Mammary epithelial cell (primary cell): ENCODE results near the gene ANKLE2.

Source experiments
- CTCF ChIP-seq, 2 donors: IDR thresholded peaks in 1 of 2; conservative IDR thresholded peaks in 1 of 2; 2 replicates each; pipeline ENCODE4 v1.5.1; 2011 to 2012; ENCODE audit warnings: inconsistent platforms in 2 of 2, low read length in 2 of 2, mild to moderate bottlenecking in 2 of 2, control low read depth in 1 of 2, low read depth in 1 of 2; ENCODE audit not compliant: insufficient read depth in 1 of 2; ENCODE audit errors: extremely low read depth in 1 of 2
- EZH2 ChIP-seq: IDR thresholded peaks from 2 replicates; pipeline ENCODE4 v1.6.1; 2012; ENCODE audit warnings: low read length, inconsistent platforms, borderline replicate concordance

GRCh38 chr12:132772606-132773005 is 11.0 kb upstream of the ANKLE2 start:
- TF ChIP-seq CTCF (conservative IDR thresholded peaks at IDR 0.05 in 1 of 2, IDR thresholded peaks at IDR 0.05 in 1 of 2; ENCODE audit: extremely low read depth in 1 of 2, insufficient read depth in 1 of 2, low read depth in 1 of 2, low read length in 2 of 2) (no peak), EZH2 (no peak)
